ENCODE results near the gene ARHGEF25. TPM values are rescaled to one million over a fixed set of nuclear protein-coding genes. Genes with fewer than 3 reads are reported as not detected.

The ARHGEF25 gene
- total RNA-seq, 6 experiments from 2014 or later, result 0.92 to 2.0 (median 1.3) TPM

DNA sequence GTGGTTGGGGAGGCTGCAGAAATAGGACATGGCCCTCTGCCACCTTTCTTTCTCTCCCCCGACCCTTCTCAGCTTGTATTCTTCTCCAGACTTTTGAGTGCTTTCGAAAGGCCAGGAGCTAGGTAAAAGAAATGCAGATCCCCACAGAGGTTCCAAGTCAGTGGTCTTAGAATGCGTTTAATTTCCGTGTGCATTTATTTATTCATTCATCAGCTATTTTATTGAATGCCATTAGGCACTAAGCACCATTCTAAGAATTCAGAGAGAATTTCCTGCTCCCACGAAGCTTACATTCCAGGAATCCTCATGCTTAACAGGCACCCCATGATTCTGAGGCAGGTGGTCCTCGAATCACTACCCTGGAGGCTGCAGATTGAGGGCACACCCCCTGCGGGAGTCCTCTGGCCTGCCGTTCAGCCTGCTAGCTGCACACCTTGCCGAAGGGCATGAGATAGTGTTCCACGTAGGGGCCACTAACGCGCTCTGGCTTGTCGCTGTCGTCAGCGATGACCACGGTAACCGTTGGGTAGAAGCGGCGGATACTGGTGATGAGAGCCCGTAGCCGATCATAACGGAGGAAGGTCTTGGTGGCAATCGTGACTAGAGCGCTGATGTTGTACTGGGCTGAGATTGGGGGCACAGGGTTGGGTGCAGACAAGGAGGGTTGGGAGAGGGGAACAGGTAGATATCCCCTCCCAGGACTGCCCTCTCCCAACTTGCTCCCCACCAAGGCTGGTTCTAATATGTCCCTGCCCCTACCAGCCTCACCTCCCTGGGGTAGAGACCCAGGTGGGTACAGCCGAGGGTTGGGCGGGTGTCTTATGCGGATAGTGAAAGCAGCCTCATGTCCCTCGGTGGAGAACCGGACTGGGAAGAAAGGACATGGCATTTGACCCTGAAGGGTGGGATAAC lies 17.3 kb downstream of the ARHGEF25 start:
- Histone ChIP-seq H3K9me3 (no peaks in the 10 kb centered on the region), H3K36me3 (no peaks in the 10 kb centered on the region), H3K4me1 (peaks cover 0 to 17% (median 3%) of the 10 kb centered on the region in 4 donors), H3K27me3 (peaks cover 6 to 17% of the 10 kb centered on the region in 2 donors), H3K4me3 (no peak overlapping the region), H3K27ac (no peak overlapping the region)
- DNase-seq, result no peak
- intact Hi-C loops (cut with DNase I), result no loop called here
- ATAC-seq, result no peak
- WGBS (ENCODE audit: insufficient coverage, low coverage, low lambda C conversion rate, missing lambda C conversion rate), result 55% methylated on average over 22 of the region's 29 CpGs
- TF ChIP-seq POLR2A (IDR thresholded peaks at IDR 0.05), result no peak
- TF ChIP-seq, protein P1, sequence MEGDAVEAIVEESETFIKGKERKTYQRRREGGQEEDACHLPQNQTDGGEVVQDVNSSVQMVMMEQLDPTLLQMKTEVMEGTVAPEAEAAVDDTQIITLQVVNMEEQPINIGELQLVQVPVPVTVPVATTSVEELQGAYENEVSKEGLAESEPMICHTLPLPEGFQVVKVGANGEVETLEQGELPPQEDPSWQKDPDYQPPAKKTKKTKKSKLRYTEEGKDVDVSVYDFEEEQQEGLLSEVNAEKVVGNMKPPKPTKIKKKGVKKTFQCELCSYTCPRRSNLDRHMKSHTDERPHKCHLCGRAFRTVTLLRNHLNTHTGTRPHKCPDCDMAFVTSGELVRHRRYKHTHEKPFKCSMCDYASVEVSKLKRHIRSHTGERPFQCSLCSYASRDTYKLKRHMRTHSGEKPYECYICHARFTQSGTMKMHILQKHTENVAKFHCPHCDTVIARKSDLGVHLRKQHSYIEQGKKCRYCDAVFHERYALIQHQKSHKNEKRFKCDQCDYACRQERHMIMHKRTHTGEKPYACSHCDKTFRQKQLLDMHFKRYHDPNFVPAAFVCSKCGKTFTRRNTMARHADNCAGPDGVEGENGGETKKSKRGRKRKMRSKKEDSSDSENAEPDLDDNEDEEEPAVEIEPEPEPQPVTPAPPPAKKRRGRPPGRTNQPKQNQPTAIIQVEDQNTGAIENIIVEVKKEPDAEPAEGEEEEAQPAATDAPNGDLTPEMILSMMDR (IDR thresholded peaks at IDR 0.05), result no peak

DNA sequence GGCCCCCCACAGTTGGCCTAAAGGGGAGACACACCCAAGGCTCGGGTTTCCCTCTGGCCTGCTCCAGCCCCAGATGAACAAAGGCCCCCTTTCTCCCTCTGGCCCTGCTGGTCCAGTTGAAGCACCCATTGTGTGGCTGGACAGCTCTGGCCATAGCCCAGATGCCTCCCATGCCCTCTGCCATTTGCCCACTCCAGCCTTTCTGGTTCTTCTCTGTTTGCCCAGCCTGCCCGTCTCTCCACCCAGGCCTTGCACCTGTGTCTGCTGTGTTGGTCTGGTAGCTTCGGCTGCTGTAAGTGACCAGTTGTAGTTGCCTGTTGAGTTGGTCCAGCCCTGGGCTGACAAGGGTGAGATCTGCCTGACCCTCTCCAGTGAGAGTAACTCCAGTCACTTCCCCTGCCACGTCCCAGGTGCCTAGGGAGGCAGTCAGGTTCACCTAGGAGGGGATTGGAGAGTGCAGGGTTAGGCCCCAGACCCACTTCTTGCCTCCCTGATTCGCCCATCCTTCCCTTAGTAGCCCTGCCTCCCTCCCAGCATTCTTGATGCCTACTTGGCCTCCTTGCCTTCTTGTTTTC lies 18.7 kb downstream of the ARHGEF25 start:
- no peak for ATAC-seq
- Histone ChIP-seq H3K27me3 (peaks cover 10 to 17% of the 10 kb centered on the region in 2 donors), H3K27ac (no peak overlapping the region), H3K9me3 (no peaks in the 10 kb centered on the region), H3K36me3 (no peaks in the 10 kb centered on the region), H3K4me1 (peaks cover 0 to 17% (median 3%) of the 10 kb centered on the region in 4 donors), H3K4me3 (no peak overlapping the region)
- DNase-seq, result no peak
- TF ChIP-seq POLR2A (IDR thresholded peaks at IDR 0.05), result no peak
- TF ChIP-seq, protein P1 (IDR thresholded peaks at IDR 0.05), result no peak
- intact Hi-C loops (cut with DNase I), result no loop called here
- WGBS (ENCODE audit: insufficient coverage, low coverage, low lambda C conversion rate, missing lambda C conversion rate), result 88% methylated on average over 3 of the region's 5 CpGs

DNA sequence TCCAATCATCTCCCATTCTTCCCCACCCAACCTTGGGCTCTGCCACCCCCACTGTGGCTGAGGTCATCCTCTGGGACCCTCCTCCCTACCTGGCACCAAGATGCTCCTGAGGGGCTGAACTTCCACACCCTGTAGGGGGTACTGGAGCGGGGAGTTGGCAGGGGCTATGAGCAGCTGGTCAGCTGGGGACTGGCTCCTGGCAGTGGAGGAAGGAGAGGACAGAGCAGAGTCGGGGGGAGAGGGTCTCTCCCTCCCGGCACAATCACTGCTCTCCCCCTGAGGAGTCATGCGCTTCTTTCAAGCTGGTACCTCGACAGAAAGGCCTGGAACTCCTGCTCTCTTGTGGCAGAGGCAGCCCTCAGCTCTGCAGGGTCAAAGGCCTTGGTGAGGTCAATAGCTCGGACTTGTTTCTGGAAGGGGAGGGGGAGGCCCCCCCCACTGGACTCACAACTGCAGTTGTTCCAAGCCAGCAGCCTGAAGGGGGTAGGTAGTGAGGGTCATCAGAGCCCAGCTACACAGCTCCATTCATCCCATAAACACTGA lies 19.7 kb downstream of the ARHGEF25 start:
- Histone ChIP-seq H3K27me3 (peaks cover 10 to 23% of the 10 kb centered on the region in 2 donors), H3K27ac (no peak overlapping the region), H3K4me3 (no peak overlapping the region), H3K9me3 (no peaks in the 10 kb centered on the region), H3K36me3 (no peaks in the 10 kb centered on the region), H3K4me1 (peaks cover 0 to 17% (median 3%) of the 10 kb centered on the region in 4 donors)
- intact Hi-C loops (cut with DNase I), result no loop called here
- no CpG with 5 or more reads among the region's 6 CpGs for WGBS (ENCODE audit: insufficient coverage, low coverage, low lambda C conversion rate, missing lambda C conversion rate)
- TF ChIP-seq POLR2A (IDR thresholded peaks at IDR 0.05), result no peak
- TF ChIP-seq, protein P1 (IDR thresholded peaks at IDR 0.05), result no peak
- no peak for ATAC-seq
- DNase-seq, result no peak

DNA sequence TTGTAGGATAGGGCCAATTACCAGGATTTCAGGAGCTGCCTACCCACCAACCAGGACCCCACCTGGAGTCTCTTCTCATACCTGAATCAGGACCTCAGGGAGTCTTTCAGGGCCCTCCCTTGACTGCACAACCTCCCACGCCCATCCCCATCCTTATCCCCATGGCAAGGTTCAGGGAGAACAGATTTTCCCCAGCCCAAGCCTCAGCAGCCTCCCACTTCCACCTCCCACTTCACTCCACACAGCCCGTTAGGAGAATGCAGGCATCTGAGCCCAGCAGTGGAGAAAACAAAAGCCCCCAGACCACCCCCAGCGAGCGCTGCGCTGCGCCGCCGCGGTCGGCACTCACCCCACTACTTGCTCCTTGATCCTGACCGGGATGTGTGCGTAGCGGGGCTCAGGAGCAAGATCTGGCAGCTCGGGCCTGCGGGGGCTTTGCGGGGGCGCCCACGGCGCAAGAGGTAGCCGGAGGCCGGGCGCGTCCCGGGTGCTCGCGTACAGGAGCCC lies 20.4 kb downstream of the ARHGEF25 start:
- Histone ChIP-seq H3K4me1 (peaks cover 0 to 17% (median 3%) of the 10 kb centered on the region in 4 donors), H3K27me3 (peaks cover 10 to 21% of the 10 kb centered on the region in 2 donors), H3K9me3 (no peaks in the 10 kb centered on the region), H3K4me3 (no peak overlapping the region), H3K36me3 (no peaks in the 10 kb centered on the region), H3K27ac (no peak overlapping the region)
- WGBS (ENCODE audit: insufficient coverage, low coverage, low lambda C conversion rate, missing lambda C conversion rate), result 13% methylated on average over 24 of the region's 26 CpGs
- no peak for DNase-seq
- intact Hi-C loops (cut with DNase I), result no loop called here
- ATAC-seq, result no peak
- no peak for TF ChIP-seq POLR2A (IDR thresholded peaks at IDR 0.05)
- TF ChIP-seq, protein P1 (IDR thresholded peaks at IDR 0.05), result no peak
